ENCODE measurements around the gene ZMIZ1. TPM values are rescaled to one million over a fixed set of nuclear protein-coding genes. Genes with fewer than 3 reads are reported as not detected.

The ZMIZ1 gene
- total and polyA plus RNA-seq, 12 donors, result 6.6 to 113 (median 55.1) TPM

- Histone ChIP-seq H3K9me3 (replicated peaks in 1 of 3) (no peaks in the 10 kb centered on the region), H3K4me1 (replicated peaks in 1 of 2) (peaks cover 0 to 10% of the 10 kb centered on the region in 2 donors), H3K27me3 (no peaks in the 10 kb centered on the region), H3K4me3 (no peak overlapping the region), H3K36me3 (replicated peaks in 1 of 2) (no peaks in the 10 kb centered on the region), H3K27ac (no peak overlapping the region)
- intact Hi-C loops (cut with DNase I), result no loop called here
- peak in 4 of 7 donors; percentile 45 to 74 (median 46) for DNase-seq
- 61 to 73% (median 69%) methylated on average over 17 of the region's 17 CpGs for WGBS, 4 donors
- no peak for TF ChIP-seq POLR2A (IDR thresholded peaks at IDR 0.05)
- TF ChIP-seq CTCF (IDR thresholded peaks at IDR 0.05), result no peak
Observed at GRCh38 chr10:79022565-79023230, 46.1 kb upstream of the ZMIZ1 start.

GRCh38 chr10:79023240-79024162 lies 45.3 kb upstream of the ZMIZ1 start:
- TF ChIP-seq POLR2A (IDR thresholded peaks at IDR 0.05) (no peak), CTCF (IDR thresholded peaks at IDR 0.05) (no peak)
- Histone ChIP-seq H3K36me3 (replicated peaks in 1 of 2) (no peaks in the 10 kb centered on the region), H3K9me3 (replicated peaks in 1 of 3) (no peaks in the 10 kb centered on the region), H3K27ac (peak overlapping the region in 1 of 5 donors; percentile 27), H3K4me1 (replicated peaks in 1 of 2) (peaks cover 0 to 10% of the 10 kb centered on the region in 2 donors), H3K27me3 (no peaks in the 10 kb centered on the region), H3K4me3 (no peak overlapping the region)
- WGBS, 4 donors, result 53 to 68% (median 60%) methylated on average over 9 to 13 of the region's 13 CpGs
- peak in 6 of 7 donors; percentile 39 to 74 (median 52) for DNase-seq
- intact Hi-C loops (cut with DNase I), result no loop called here

DNA sequence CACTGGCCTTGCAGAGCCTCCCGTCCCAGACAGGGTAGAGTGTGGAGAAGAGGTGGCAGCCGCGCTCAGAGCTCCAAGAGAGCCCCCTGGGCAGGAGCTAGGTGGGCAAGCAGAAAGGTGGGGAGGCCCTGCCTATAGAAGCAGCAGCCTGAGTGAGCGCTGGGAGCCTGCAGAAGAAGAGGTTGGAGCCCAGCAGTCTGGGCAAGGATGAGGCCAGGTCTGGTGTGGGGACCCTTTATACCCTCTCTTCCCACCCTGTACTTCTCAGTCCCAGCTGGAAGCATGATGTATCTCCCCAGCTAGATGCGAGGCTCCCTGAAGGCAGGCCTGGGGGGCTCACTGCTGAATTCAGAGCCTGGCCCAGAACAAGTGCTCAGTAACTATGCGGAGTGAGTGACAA lies 44.5 kb upstream of the ZMIZ1 start:
- TF ChIP-seq POLR2A (IDR thresholded peaks at IDR 0.05), result no peak
- peaks cover 0 to 10% of the 10 kb centered on the region in 2 donors for H3K4me1 ChIP-seq (replicated peaks in 1 of 2)
- H3K9me3 ChIP-seq (replicated peaks in 1 of 3), result no peaks in the 10 kb centered on the region
- 93 to 98% (median 95%) methylated on average over 4 to 6 of the region's 6 CpGs for WGBS, 4 donors
- peak in 1 of 7 donors; percentile 9 for DNase-seq
- H3K36me3 ChIP-seq (replicated peaks in 1 of 2), result no peaks in the 10 kb centered on the region
- no peak overlapping the region for H3K4me3 ChIP-seq
- peak overlapping the region in 1 of 5 donors; percentile 54 for H3K27ac ChIP-seq
- intact Hi-C loops (cut with DNase I), result no loop called here
- H3K27me3 ChIP-seq, result no peaks in the 10 kb centered on the region

DNA sequence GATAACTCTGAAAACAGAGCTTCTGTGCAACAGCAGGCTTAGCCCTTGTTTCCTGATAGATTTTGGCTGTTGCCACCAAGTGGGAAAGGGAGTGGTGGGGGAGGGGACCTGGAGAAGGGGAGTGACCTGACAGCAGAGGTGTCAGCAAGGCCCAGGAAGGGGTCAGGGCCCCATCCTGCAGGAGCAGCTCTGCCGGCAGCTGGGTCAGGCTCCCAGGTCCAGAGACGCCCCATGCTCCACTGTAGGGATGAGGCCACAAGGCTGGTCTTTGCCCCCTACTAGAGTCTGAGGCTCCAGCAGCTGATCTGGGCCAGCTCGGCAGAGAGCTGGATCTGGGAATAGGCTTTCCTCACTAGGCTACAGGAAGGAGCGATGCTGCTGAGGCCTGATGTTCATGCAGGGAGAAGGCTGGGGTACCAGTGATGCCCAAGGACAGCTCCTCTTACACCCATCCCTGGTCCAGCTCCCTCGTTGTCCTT lies 44.0 kb upstream of the ZMIZ1 start:
- TF ChIP-seq POLR2A (IDR thresholded peaks at IDR 0.05) (no peak), CTCF (IDR thresholded peaks at IDR 0.05) (no peak)
- intact Hi-C loops (cut with DNase I), result no loop called here
- no peaks in the 10 kb centered on the region for H3K27me3 ChIP-seq
- WGBS, 4 donors, result 76 to 93% (median 90%) methylated on average over 2 to 5 of the region's 5 CpGs
- H3K4me3 ChIP-seq, result no peak overlapping the region
- H3K4me1 ChIP-seq (replicated peaks in 1 of 2), result peaks cover 0 to 10% of the 10 kb centered on the region in 2 donors
- no peaks in the 10 kb centered on the region for H3K36me3 ChIP-seq (replicated peaks in 1 of 2)
- peak overlapping the region in 1 of 5 donors; percentile 54 for H3K27ac ChIP-seq
- H3K9me3 ChIP-seq (replicated peaks in 1 of 3), result no peaks in the 10 kb centered on the region
- peak in 1 of 7 donors; percentile 8 for DNase-seq

All from adrenal gland (tissue), 12 donors.